Testis (tissue), 2 donors: ENCODE results near the gene FAM117B.

Experiments used
- CTCF ChIP-seq, 3 experiments: fragments of 450-650 bp in 2 of 3; fragments of 200-600 bp in 1 of 3; sonication (generic) in 1 of 3; IDR thresholded peaks; one replicate each; pipeline ENCODE4 v1.5.1; 2016 to 2019; ENCODE audit warnings: antibody characterized with exemption in 3 of 3, mild to moderate bottlenecking in 2 of 3, moderate library complexity in 1 of 3
- POLR2A ChIP-seq: fragments of 450-650 bp; IDR thresholded peaks from one replicate; pipeline ENCODE4 v1.6.1; 2017; ENCODE audit warnings: antibody characterized with exemption, mild to moderate bottlenecking, moderate library complexity

GRCh38 chr2:202599105-202599504, 35.7 kb upstream of the FAM117B start:
- TF ChIP-seq POLR2A (no peak), CTCF (IDR thresholded peaks at IDR 0.05) (no peak)
